ENCODE results near the gene ATP6V1B1.

ATP6V1B1 gene

DNA sequence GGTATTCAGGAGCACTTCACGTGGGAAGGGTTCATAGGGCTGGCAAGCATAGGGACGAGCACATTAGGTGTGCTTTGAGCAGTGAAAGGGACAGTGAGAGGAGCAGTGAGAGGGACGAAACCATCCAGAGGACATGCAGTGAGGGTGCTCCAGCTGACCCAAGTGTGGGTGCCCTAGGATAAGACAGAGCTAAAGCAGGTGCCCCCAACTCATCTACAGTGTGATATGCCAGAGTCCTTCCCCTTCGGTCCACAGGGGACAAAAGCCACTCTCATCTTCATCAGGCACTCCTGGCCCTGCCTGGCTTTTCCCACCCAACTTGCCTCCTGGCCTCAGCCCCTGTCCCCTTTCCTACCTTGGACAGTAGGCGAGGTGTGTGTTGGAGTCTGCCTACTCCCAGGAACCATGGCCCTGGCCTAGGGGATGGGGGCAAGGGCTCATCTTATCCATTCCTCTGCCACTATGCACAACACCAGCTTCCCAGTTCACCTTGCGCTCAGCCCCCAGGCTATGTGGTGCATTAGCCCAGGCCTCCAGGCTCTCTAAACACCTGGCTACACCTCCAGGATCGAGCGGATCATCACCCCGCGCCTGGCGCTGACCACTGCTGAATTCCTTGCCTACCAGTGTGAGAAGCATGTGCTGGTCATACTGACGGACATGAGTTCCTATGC, 26.6 kb downstream of the ATP6V1B1 start:
- peaks cover 22% of the 10 kb centered on the region for H3K4me1 Mint-ChIP-seq
- no peak overlapping the region for H3K4me3 Mint-ChIP-seq
- ATAC-seq (no peak), DNase-seq (ENCODE audit: low spot score in 2 of 2) (peak; percentile 1 to 45)
- H3K27ac Mint-ChIP-seq, result no peak overlapping the region
- no peaks in the 10 kb centered on the region for H3K36me3 Mint-ChIP-seq
- H3K9me3 Mint-ChIP-seq, result no peaks in the 10 kb centered on the region

DNA sequence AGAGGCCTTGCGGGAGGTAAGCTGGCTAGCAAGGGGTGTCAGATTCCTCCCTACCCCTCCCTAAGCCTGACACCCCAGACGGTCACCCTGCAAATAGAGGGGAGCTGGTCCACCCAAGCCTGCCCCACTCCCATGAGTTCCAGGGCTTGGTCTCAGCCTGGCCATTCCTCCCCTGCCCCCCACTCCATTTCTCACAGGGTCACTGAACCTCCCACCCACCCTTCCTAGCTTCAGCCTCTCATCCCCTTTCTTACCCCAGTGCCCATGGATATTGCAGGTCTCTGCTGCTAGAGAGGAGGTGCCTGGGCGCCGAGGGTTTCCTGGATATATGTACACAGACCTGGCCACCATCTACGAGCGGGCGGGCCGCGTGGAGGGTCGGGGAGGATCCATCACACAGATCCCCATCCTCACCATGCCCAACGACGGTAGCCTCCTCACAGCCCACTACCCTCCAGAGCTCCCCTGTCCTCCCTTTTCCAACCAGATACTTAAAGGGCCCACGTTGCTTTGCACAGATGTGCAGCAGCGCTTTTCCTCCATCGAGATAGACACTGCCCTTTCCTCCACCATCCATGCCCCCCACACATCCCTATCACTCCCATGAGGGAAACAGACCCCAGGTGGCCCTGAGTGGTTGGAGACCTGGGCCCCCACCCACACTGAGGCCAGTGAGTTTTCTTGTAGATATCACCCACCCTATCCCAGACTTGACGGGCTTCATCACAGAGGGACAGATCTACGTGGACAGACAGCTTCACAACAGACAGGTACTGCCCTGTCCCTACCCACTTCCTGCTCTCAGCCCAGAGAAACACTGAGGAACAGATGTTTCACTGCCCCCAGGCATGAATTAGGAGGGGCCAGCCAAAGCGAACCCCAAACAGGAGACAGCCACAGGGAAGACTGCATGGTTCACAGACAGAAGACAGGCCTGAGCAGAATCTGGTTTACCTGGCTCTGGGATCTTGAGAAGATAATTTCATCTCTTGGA, 27.5 kb downstream of the ATP6V1B1 start:
- H3K4me1 Mint-ChIP-seq, result peaks cover 21% of the 10 kb centered on the region
- DNase-seq (ENCODE audit: low spot score in 2 of 2) (peak; percentile 1 to 42), ATAC-seq (no peak)
- no peaks in the 10 kb centered on the region for H3K9me3 Mint-ChIP-seq
- no peak overlapping the region for H3K4me3 Mint-ChIP-seq
- no peak overlapping the region for H3K27ac Mint-ChIP-seq
- no peaks in the 10 kb centered on the region for H3K36me3 Mint-ChIP-seq

DNA sequence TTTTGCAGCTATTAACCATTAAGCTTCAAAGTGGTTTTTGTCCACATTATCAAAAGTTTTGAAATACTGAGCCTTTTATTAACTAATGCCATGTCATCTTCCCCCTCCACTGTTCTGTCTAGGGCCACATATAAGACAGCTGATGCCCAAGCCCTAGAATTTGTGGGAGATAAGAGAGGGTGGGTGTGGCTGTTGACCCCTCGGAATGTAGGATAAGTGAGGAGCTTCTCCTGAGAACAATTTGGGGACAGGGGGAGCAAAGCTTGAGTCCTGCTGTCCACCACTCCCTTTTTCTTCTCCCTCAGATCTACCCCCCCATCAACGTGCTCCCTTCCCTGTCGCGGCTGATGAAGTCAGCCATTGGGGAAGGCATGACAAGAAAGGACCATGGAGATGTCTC, 28.4 kb downstream of the ATP6V1B1 start:
- Mint-ChIP-seq H3K27ac (no peak overlapping the region), H3K36me3 (no peaks in the 10 kb centered on the region), H3K4me1 (peaks cover 12% of the 10 kb centered on the region), H3K4me3 (peak overlapping the region; percentile 76), H3K9me3 (no peaks in the 10 kb centered on the region)
- ATAC-seq (no peak), DNase-seq (ENCODE audit: low spot score in 2 of 2) (peak; percentile 0 to 46)

DNA sequence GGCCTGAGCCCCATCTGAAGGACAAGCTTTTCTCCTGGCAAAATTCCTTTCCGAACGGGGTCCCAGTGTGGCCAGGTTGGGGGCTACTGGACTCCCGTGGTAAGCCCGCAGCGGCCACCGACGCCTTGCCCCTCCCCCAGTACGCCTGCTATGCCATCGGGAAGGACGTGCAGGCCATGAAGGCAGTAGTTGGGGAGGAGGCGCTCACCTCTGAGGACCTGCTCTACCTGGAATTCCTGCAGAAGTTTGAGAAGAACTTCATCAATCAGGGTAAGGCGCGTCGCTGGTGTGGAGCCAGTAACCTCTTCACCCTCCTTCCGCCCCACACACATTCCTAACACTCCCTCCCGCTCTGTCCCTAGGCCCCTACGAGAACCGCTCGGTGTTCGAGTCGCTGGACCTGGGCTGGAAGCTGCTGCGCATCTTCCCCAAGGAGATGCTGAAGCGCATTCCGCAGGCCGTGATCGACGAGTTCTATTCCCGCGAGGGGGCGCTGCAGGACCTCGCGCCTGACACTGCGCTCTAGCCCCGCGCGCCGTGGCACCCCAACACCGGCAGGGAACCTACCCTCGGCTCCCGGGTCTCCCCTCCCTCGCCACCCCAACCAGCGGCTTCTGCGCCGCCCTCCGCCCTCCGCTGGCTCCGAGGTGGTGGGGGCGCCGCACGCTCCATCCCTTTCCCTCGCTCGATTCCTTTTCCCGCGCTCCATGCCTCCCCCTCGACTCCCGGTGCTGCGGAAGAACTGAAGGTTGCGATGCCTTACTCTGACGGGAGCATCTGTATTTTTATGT, 29.1 kb downstream of the ATP6V1B1 start:
- H3K36me3 Mint-ChIP-seq, result no peaks in the 10 kb centered on the region
- ATAC-seq, result peak; percentile 92
- peak overlapping the region; percentile 76 for H3K4me3 Mint-ChIP-seq
- peak; percentile 85 to 89 for DNase-seq (ENCODE audit: low spot score in 2 of 2)
- H3K27ac Mint-ChIP-seq, result no peak overlapping the region
- no peaks in the 10 kb centered on the region for H3K9me3 Mint-ChIP-seq
- peaks cover 9% of the 10 kb centered on the region for H3K4me1 Mint-ChIP-seq

DNA sequence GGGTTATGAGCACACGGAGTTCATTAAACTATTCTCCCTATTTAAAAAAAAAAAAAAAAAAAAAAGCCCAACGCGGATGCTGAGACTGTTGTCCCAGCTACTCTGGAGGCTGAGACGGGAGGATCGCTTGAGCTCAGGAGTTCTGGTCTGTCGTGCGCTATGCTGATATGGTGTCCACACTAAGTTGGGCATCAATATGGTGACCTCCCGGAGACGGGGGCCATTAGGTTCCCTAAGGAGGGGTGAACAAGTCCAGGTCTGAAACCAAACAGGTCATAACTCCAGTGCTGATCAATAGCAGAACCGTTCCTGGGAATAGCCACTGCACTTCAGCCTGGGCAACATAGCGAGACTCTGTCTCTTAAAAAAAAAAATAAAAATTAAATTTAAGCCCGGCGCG, 29.8 kb downstream of the ATP6V1B1 start:
- no peak overlapping the region for H3K27ac Mint-ChIP-seq
- DNase-seq (ENCODE audit: low spot score in 2 of 2) (peak; percentile 1 to 46), ATAC-seq (no peak)

DNA sequence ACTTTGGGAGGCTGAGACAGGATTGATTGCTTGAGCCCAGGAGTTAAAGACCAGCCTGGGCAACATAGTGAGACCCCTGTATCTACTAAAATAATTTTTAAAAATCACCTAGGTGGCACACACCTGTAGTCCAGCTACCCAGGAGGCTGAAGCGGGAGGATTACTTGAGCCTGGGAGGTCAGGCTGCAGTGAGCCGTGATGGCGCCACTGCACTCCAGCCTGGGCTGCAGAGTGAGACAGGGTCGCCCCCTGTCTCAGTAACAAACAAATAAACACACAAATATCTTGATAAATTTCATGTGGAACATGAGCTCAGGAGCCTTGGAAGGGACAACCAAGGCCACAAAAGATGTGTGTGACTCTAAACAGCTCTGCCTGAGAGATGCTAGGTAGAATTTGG, 31.0 kb downstream of the ATP6V1B1 start:
- Mint-ChIP-seq H3K9me3 (no peaks in the 10 kb centered on the region), H3K4me3 (no peak overlapping the region), H3K4me1 (peaks cover 9% of the 10 kb centered on the region), H3K27ac (no peak overlapping the region), H3K36me3 (no peaks in the 10 kb centered on the region)
- DNase-seq (ENCODE audit: low spot score in 2 of 2) (peak; percentile 1 to 33), ATAC-seq (no peak)

More for the DNA sequence above, 29.8 kb downstream of the ATP6V1B1 start:
- Mint-ChIP-seq H3K4me1 (peaks cover 9% of the 10 kb centered on the region), H3K4me3 (peak overlapping the region; percentile 76), H3K36me3 (no peaks in the 10 kb centered on the region), H3K9me3 (no peaks in the 10 kb centered on the region)

DNA sequence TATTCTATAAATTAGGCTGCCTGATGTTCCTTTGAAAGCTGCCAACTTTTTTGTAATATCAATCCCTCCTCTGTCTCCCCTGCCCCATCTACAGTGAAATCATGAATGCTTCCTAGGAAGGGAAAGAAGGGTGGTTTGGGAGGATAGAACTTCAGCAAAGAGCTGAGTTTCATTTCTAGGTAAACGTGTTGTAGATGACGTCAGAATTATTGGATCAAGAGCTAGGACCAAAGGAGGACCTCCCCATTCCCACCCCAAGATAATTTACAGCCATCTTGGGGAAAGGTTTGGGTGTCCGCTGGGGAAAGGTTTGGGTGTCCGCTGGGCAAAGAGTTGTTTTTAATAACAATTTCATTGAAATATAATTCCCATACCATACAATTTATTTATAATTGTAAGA, 31.5 kb downstream of the ATP6V1B1 start:
- no peak for ATAC-seq
- Mint-ChIP-seq H3K4me3 (no peak overlapping the region), H3K27ac (no peak overlapping the region), H3K36me3 (no peaks in the 10 kb centered on the region), H3K9me3 (no peaks in the 10 kb centered on the region), H3K4me1 (peaks cover 9% of the 10 kb centered on the region)
- peak in 1 of 2 donors; percentile 32 for DNase-seq (ENCODE audit: low spot score in 2 of 2)

DNA sequence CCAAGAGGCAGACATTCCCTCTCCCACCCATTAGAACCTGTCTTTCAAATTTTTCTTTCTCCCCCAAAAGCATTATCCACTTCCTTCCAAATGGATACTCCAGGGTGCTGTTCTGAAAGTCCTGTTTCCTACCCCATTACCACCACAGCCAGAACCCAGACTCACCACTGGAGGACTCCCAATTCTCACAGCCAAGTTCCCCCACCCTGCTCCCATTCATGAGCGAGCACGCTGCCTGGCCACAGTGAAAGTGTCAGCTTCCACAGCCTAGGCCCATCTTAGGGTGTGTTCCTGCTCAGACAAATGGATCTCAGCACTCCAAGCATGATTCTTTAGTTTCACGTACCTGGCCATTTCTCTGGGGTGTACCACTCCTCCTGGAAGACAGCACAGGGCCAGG, 38.9 kb downstream of the ATP6V1B1 start:
- Mint-ChIP-seq H3K27ac (peak overlapping the region; percentile 38), H3K36me3 (no peaks in the 10 kb centered on the region), H3K9me3 (no peaks in the 10 kb centered on the region), H3K4me1 (peaks cover 20% of the 10 kb centered on the region), H3K4me3 (no peak overlapping the region)
- ATAC-seq (no peak), DNase-seq (ENCODE audit: low spot score in 2 of 2) (peak in 1 of 2 donors; percentile 36)

DNA sequence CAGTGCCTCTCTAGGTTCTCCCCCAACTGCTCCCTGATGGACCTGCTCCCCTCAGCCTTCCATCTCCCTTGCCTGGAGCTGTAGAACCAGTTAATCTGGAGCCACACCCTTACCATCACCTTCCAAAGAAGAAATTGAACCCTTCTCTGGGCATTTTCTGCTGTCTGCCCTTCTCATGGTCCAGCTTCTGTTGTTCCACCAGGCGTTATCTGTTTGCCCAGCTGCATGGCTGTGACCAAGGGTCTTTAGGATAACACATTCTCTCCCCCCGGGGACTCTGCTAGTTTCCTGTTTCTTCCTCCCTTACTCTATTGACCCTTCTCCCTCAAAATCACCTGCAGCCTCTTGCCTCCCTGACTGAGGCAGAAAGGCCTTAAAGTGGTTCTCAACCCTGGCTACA, 39.5 kb downstream of the ATP6V1B1 start:
- H3K4me1 Mint-ChIP-seq, result peaks cover 20% of the 10 kb centered on the region
- H3K9me3 Mint-ChIP-seq, result no peaks in the 10 kb centered on the region
- H3K36me3 Mint-ChIP-seq, result no peaks in the 10 kb centered on the region
- DNase-seq (ENCODE audit: low spot score in 2 of 2) (peak in 1 of 2 donors; percentile 41), ATAC-seq (no peak)
- peak overlapping the region; percentile 38 for H3K27ac Mint-ChIP-seq
- no peak overlapping the region for H3K4me3 Mint-ChIP-seq

DNA sequence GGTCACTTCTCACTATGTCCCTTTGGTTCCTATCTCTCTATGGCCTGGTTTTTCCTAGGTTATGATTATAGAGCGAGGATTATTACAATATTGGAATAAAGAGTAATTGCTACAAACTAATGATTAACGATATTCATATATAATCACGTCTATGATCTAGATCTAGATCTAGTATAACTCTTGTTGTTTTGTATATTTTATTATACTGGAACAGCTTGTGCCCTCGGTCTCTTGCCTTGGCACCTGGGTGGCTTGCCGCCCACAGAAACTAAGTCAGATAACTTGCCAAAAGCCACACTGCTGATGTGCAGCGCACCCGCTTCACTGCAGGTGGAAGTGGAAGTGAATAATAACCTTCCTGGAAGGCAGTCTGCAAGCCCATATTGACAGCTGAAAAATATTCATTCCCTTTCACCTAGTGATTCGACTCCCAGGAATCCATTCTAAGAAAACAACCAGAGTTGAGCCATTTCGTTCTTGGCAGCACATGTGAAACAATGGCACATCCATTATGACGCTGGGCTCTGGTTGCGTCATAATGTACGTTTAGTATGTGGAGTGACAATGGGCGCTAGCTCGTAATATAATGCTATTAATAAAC, 42.0 kb downstream of the ATP6V1B1 start:
- no peaks in the 10 kb centered on the region for H3K36me3 Mint-ChIP-seq
- no peaks in the 10 kb centered on the region for H3K9me3 Mint-ChIP-seq
- peaks cover 20% of the 10 kb centered on the region for H3K4me1 Mint-ChIP-seq
- H3K27ac Mint-ChIP-seq, result peak overlapping the region; percentile 82
- DNase-seq (ENCODE audit: low spot score in 2 of 2) (peak in 1 of 2 donors; percentile 49), ATAC-seq (peak; percentile 23)
- H3K4me3 Mint-ChIP-seq, result peak overlapping the region; percentile 78

DNA sequence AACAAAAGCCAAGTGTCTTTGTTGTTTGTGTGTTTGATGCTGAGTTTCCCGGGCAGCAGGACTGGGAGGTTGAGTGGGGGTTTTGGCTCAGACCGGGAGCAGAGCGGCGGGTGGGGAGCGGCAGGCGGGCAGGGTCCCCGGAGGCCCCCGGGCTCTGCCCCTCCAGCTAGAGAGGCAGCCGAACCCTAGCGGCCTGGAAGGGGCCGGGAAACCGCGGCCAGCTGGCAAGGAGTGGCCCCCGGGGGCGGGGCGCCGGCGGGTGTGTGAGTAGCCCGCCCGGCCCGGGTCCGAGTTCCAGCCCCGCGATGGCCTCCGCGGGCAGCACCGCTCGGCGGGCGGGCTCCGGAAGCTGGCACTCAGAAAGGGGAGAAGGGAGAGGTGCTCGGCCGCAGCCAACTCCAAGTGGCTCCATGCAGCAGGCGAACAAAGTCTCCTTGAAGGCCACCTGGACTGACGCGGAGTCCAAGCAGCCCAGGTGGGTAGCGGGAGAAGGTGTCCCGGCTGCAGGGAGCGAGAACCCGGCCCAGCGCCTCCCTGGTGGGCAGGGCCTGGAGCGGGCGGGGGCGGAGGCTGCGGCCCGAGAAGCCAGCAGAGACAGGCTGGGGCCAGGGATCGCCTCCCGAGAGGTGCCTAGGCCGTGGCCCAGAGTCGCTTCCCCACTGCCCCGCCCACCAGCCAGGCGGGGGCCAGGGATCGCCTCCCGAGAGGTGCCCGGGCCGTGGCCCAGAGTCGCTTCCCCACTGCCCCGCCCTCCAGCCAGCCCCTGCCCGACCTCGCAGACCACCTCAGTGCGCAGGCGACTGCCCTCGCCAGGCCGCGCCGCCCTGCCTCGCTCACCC, 42.9 kb downstream of the ATP6V1B1 start, which contains the start of gene ANKRD53:
ANKRD53 (plus strand) TSS at position 290 of the 839 bp plus-strand sequence; CDS start at position 306, 16 bp downstream.
- Mint-ChIP-seq H3K4me3 (peak within 1 kb of the TSS; percentile 78), H3K36me3 (no peaks in the 10 kb centered on the region), H3K9me3 (no peaks in the 10 kb centered on the region), H3K27ac (peak within 1 kb of the TSS; percentile 82), H3K4me1 (peaks cover 20% of the 10 kb centered on the region)
- ATAC-seq, result peak; percentile 19
- peak in 1 of 2 donors; percentile 51 for DNase-seq (ENCODE audit: low spot score in 2 of 2)

DNA sequence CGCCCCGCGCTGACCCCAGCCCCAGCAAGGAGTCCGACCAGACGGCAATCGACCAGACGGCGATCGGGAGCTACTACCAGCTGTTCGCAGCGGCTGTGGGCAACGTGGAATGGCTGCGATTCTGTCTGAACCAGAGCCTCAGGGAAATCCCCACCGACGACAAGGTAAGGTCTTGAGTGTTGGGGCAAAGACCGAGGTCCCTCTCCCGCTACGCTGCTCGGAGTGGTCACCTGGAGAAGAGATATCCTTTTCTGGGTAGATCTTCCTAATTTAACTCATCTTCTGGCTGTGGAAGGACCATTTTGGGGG, 43.4 kb downstream of the ATP6V1B1 start:
- DNase-seq (ENCODE audit: low spot score in 2 of 2) (peak in 1 of 2 donors; percentile 44), ATAC-seq (no peak)
- Mint-ChIP-seq H3K4me1 (peaks cover 20% of the 10 kb centered on the region), H3K9me3 (no peaks in the 10 kb centered on the region), H3K36me3 (no peaks in the 10 kb centered on the region), H3K4me3 (no peak overlapping the region), H3K27ac (no peak overlapping the region)

DNA sequence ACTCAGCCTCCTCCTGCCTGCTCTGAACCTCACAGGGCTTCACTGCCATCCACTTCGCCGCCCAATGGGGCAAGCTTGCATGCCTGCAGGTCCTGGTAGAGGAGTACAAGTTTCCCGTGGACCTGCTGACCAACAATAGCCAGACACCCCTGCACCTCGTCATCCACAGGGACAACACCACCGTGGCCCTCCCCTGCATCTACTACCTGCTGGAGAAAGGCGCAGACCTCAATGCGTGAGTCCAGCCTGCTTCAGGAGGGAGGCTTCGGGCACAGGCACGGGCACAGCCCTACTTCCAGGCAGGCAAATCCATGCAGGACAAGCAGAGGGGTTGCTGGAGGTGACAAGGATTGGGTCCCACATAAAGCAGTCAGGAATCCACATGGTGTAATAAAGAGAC, 43.9 kb downstream of the ATP6V1B1 start:
- ATAC-seq (no peak), DNase-seq (ENCODE audit: low spot score in 2 of 2) (no peak)
- H3K27ac Mint-ChIP-seq, result no peak overlapping the region
- peaks cover 24% of the 10 kb centered on the region for H3K4me1 Mint-ChIP-seq
- H3K9me3 Mint-ChIP-seq, result no peaks in the 10 kb centered on the region
- H3K36me3 Mint-ChIP-seq, result no peaks in the 10 kb centered on the region
- no peak overlapping the region for H3K4me3 Mint-ChIP-seq

DNA sequence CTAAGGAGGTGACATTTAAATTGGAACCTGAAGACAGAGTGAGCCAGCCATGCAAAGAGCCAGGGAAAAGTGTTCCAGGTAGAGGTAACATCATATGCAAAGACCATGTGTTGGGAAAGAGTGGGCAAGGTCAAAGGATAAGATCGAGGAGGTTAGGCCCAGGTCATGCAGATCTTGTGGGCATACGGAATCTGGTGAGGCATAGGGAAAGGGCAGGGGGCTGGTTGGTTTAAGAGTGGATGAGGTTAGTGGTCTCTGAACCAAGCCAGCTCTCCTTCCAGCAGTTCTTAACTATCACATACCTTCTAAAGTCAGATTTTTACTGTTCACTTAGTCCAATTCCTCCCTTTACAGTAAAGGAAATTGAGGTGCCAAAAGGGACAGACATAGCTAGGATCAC, 45.7 kb downstream of the ATP6V1B1 start:
- Mint-ChIP-seq H3K36me3 (peaks cover 7% of the 10 kb centered on the region), H3K27ac (no peak overlapping the region), H3K9me3 (no peaks in the 10 kb centered on the region)

More for the DNA sequence above, 45.7 kb downstream of the ATP6V1B1 start:
- no peak for ATAC-seq
- Mint-ChIP-seq H3K4me3 (no peak overlapping the region), H3K4me1 (peaks cover 40% of the 10 kb centered on the region)
- DNase-seq (ENCODE audit: low spot score in 2 of 2), result no peak
